Stimulated activated CD4-positive, alpha-beta T cell treated with anti-CD3 and anti-CD28 coated beads, Interleukin-4, amount 100 ng/mL, for 48 hours (primary cell): Measurements from ENCODE around the gene LLGL2.
A peak's percentile ranks its signal among the peaks of the same experiment; 100 is the strongest.

Experiments used
- DNase-seq, 2 donors: peaks; one replicate each; pipeline ENCODE4 v3.0.0-alpha.2; 2020; ENCODE audit warnings: low read depth in 2 of 2

LLGL2 gene

GRCh38 chr17:75521951-75522727 is 3.4 kb upstream of the LLGL2 start:
- DNase-seq = no peak

DNA sequence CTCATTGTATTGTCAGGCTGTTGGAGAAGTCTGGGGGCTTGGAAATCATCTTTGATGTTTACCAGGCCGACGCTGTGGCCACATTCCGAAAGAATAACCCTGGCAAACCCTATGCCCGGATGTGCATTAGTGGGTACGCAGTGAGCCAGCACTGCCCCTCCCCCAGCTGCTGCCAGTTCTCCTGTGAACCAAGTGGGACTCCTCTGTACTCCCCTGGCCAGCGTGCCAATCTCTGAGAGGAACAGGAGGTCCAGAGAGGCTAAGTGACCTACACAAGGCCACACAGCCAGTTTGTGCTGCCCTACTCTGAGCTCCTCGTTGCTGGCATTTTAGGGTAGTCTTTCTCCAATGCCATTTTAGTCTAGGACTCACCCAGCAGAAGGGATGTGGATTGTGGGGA is 1.9 kb upstream of the LLGL2 start:
- DNase-seq = no peak

DNA sequence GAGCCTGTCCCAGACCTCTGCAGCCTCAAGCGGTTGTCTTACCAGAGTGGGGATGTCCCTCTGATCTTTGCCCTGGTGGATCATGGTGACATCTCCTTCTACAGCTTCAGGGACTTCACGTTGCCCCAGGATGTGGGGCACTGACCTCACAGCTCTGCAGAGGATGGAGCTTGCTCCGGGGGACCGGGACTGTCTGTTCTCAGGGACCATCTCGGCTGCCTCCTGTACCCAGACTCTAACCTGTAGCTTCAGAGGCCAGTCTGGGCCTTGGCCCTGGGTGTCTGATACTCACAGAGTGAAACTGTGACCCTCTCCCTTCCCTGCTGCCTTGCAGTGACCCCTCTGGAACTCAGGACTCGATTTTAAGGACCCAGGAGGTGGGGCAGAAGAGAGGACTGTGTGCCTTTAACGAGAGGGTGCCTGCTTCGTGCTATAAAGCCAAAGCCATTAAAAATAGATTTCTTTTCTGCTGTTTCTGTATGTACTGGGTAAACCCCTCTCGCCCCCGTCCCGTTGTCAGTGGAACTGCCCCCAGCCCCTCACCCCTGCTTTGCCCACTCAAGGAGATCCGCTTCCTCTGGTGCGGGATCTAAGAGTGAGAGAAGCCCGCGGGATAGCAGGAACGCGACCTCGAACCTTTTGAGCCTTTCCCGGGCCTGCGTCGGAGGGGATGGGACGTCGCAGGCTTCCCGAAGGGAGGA is 1.1 kb upstream of the LLGL2 start:
- DNase-seq = no peak

DNA sequence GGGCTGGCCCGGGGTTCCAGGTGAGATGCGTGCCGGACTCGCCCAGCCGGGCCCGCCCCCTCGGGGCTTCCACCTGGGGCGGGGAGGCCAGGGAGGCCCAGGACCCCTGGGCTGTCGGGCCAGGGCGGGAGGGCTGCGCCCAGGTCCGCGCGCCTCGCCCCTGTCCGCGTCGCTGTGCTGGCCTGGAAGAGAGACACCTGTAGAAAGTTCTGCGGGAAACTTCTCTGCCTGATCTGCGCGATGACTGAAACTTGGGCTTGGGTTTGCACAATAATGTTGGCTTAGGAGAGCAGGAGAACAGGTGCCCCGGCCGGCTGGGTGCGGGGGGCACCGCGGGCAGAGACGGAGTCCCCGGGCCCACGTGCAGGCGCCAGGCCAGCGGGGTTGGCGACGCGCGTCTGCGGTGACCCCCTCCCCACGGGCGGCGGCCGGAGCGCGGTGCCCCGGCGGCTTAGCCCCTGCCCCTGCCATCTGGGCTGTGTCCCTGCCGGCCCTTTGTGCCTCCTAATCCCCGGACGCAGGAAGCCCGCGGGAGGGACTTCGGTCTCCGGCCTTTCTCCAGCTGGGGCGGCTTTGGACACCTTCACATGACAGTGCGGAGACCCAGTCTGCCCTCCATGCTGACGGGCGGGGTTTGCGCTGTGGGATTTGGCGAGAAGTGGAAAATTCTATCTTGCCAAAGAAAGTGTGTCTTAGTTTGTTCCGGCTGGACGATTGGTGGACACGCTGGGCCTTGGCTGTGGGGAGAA is 483 bp downstream of the LLGL2 start:
- DNase-seq = no peak

- DNase-seq = no peak
Measured at GRCh38 chr17:75526555-75527270, 1.2 kb downstream of the LLGL2 start.

DNA sequence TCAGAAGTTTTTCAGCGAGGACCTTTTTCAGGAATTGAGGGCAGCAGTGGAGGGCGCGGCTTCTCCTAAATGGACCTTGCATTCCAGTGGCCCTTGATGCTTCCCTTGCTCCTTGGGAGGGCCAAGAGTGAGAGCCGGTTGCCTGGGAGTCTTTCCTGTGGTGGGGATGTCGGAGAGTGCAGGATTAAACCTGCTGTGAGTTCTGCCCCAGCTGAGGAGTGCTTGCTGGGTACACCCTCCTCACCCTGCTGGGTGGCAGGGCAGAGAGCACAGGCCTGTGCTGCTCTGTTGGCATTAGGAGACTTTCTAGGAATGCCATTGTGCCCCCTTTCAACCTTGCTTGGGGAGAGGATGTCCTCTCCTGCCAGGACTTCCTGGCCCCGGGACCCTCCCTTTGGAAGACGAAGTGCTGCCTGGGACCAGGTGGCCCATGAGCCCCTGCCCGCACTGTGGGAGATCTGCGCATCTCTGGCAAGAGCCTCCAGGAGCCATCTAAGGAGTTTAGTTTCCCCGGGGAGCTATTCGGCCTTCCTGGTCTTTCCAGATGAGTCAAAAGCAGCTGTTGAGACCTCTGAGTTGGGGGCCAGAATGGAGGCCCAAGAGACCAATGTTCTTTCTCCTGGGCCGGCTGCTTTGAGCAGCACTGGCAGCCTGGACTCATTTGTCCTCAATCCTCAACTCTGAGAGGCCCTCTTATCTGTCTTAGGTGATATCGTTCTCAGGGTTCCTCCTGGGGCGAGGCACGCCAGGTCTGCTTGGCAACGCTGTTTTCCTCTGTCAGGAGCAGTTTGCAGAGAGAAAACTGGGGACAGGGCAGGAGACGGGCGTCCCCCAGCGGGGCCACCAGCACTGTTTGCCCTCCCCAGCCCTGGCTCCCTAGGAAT is 5.6 kb downstream of the LLGL2 start:
- DNase-seq = no peak

- DNase-seq = no peak
Measured at GRCh38 chr17:75531721-75532072, 6.2 kb downstream of the LLGL2 start.

- peak in 1 of 2 donors; percentile 33 for DNase-seq
Measured at GRCh38 chr17:75535119-75535537, 9.6 kb downstream of the LLGL2 start.

DNA sequence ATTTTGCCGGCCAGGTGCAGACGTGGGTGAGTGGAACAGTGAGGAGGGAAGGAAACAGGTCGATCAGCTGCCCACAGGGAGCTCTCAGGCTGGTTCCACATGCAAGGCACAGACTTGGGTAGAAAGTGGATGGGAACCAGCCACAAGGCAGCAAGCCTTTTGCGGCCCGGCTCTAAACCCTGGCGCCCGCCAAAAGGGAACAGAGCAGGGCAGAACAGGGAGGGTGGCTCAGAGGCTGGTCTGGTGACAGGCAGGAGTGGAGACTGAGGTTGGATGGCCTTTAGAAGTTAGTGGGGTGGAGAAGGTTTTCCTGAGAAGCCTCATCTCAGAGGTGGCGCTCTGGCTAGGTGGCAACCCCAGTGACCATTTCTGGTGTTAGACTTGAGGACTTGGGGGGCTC is 10.4 kb downstream of the LLGL2 start:
- no peak for DNase-seq

- no peak for DNase-seq
Measured at GRCh38 chr17:75536366-75536765, 10.9 kb downstream of the LLGL2 start.

DNA sequence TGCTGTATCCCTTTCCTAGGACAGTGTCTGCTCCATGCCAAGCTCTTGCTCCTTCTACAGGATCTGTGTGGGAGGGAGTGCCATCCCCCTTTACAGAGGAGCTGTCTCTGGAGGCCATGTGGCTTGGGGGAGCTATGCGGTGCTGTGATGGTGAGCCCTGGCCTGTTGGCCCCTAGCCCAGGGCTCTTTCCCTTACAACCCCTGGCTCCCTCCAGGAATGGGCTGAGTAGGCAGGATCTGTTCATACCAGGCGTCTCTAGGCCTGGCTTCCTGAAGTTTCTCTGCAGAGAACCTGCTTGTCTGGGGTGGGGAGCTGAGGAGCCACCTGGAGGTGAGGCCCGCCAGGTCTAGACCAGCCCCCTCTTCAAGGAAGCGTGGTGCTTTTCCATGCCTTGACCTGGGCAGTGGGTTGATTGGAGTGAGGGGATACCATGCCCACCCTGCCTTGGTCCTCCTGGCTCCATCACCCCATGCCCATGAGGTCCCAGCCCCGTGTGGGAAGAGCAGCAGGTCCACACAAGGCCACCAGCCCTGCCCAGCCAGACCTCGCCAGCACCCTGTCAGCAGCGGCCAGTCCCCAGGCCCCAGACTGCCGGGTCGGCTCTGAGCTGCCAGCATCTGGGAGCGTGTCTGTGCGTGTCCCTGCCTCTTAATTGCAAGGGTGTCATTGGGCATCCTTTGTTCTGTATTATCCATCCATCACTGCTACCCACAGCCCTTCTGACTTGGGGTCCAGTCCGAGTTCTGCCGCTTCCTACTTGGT is 14.7 kb downstream of the LLGL2 start:
- no peak for DNase-seq

GRCh38 chr17:75540923-75541503 is 15.5 kb downstream of the LLGL2 start:
- DNase-seq = no peak

DNA sequence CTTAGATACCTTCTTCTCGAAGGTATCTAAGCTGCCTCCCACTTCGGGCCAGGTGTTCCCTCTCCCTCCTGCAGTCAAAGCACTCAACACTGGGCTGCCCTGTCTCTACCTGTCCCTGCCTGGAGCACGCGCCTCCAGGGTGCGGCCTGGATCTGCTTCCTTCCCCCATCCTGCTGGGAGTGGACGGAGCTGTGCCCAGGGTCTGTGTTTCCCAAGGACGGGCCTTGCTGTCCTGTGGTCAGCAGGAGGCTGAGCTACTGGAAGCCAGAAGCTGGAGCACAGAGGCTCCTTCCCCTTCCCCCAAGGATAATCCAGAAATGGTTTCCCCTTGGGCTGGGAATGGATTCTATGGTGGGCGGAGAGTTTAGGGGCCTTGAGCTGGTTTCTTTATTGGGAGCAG is 16.7 kb downstream of the LLGL2 start:
- no peak for DNase-seq

DNA sequence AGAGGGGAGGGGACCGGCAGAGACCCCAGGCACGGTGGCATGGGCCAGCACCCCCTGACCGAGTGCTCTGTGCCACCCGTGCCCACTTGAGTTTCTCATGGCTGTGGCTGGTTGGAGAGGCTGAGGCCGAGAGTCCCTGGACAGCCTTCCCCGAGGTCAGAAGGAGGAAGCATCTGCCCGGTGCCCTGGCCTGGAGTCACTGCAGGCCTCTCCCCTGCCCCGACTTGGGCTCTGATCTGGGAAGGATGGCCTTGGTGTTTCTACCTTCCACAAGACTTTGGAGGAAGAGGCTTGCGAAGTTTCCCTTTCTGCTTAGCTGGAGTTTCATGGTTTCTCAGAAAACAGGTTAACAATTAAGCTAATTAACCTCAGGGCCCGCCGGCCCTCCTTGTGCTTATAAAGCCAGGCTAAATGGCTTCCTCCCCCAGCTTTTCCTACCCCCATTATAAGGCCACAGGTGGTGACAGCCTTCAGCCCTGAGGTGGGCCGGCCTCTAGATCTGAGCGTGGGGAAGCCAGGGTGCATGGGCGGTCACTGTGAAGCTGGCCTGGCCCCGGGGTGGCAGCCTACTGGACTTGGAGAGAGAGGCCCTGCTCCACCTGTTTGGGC is 17.3 kb downstream of the LLGL2 start:
- no peak for DNase-seq

DNA sequence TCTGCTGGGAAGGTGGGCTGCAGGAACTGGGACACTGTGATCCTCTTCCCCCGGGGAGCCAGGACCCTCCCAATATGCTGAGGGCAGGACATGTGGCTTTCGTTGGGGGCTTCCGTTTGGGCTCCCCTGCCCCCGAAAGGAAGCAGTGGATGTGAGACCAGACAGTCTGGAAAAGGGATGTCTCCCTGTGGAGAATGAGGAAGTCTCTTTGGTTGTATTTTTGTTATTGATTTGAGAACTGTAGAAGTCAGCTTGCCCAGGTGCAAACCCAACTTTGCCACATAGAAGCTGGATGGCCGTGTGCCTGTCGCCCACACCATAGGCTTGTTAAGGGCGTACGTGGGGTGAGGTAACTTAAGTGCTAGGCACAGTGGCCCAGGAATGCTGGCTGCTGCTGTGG is 18.8 kb downstream of the LLGL2 start:
- DNase-seq = no peak

- no peak for DNase-seq
Measured at GRCh38 chr17:75546181-75546580, 20.7 kb downstream of the LLGL2 start.

- DNase-seq = no peak
Measured at GRCh38 chr17:75547091-75547490, 21.6 kb downstream of the LLGL2 start.

GRCh38 chr17:75548813-75549212 is 23.3 kb downstream of the LLGL2 start:
- DNase-seq = no peak
